Activated T-helper 1 cell treated with anti-CD3 and anti-CD28 coated beads, Interleukin-2, amount 50 U/mL, for 16 hours (primary cell): ENCODE measurements around the gene DOCK11.

Experiments used
- DNase-seq, 2 donors: peaks; one replicate each; pipeline ENCODE4 v3.0.0-alpha.2; 2020; ENCODE audit warnings: low read depth in 1 of 2, low spot score in 1 of 2

The DOCK11 gene

GRCh38 chrX:118499295-118499694 lies 3.7 kb downstream of the DOCK11 start:
- DNase-seq = no peak

- DNase-seq = no peak
Measured at GRCh38 chrX:118502161-118502789, 6.7 kb downstream of the DOCK11 start.

GRCh38 chrX:118503260-118504041 lies 7.8 kb downstream of the DOCK11 start:
- DNase-seq = no peak

- no peak for DNase-seq
Measured at GRCh38 chrX:118504581-118504980, 9.0 kb downstream of the DOCK11 start.

- no peak for DNase-seq
Measured at GRCh38 chrX:118506805-118507480, 11.3 kb downstream of the DOCK11 start.

GRCh38 chrX:118507766-118508165 lies 12.2 kb downstream of the DOCK11 start:
- no peak for DNase-seq

GRCh38 chrX:118508221-118508620 lies 12.6 kb downstream of the DOCK11 start:
- no peak for DNase-seq

- DNase-seq = no peak
Measured at GRCh38 chrX:118508635-118509034, 13.0 kb downstream of the DOCK11 start.

GRCh38 chrX:118510111-118510510 lies 14.5 kb downstream of the DOCK11 start:
- no peak for DNase-seq

- DNase-seq = no peak
Measured at GRCh38 chrX:118513120-118513898, 17.7 kb downstream of the DOCK11 start.

- DNase-seq = no peak
Measured at GRCh38 chrX:118519411-118520215, 24.0 kb downstream of the DOCK11 start.

GRCh38 chrX:118520216-118521206 lies 24.9 kb downstream of the DOCK11 start:
- DNase-seq = no peak

- DNase-seq = no peak
Measured at GRCh38 chrX:118521435-118521834, 25.8 kb downstream of the DOCK11 start.

GRCh38 chrX:118522230-118522926 lies 26.8 kb downstream of the DOCK11 start:
- DNase-seq = no peak

- peak in 1 of 2 donors; percentile 18 for DNase-seq
Measured at GRCh38 chrX:118523920-118524319, 28.3 kb downstream of the DOCK11 start.

- DNase-seq = no peak
Measured at GRCh38 chrX:118524344-118524743, 28.7 kb downstream of the DOCK11 start.

- no peak for DNase-seq
Measured at GRCh38 chrX:118525174-118525730, 29.6 kb downstream of the DOCK11 start.

- no peak for DNase-seq
Measured at GRCh38 chrX:118526149-118526548, 30.5 kb downstream of the DOCK11 start.
